SIG-M5 (cell line): ENCODE data around the gene MYL4.
"Not testable (repeated sequence)": the region's sequence is repeated elsewhere in the genome, so short reads cannot be mapped to it uniquely, and the experiment has no call there.

Source experiments
- DNase-seq: peaks from one replicate; lab custom pipeline; 2025; lab: John Stamatoyannopoulos, UW

Gene MYL4

GRCh38 chr17:47243737-47244598, 34.8 kb downstream of the MYL4 start:
- no peak for DNase-seq

- DNase-seq, result no peak
Observed at GRCh38 chr17:47244697-47245096, 35.5 kb downstream of the MYL4 start.

GRCh38 chr17:47246120-47246519, 37.0 kb downstream of the MYL4 start:
- no peak for DNase-seq

- DNase-seq, result no peak
Observed at GRCh38 chr17:47250855-47251254, 41.7 kb downstream of the MYL4 start.

- DNase-seq, result no peak
Observed at GRCh38 chr17:47251421-47251940, 42.3 kb downstream of the MYL4 start.

- no peak for DNase-seq
Observed at GRCh38 chr17:47252209-47252608, 43.1 kb downstream of the MYL4 start.

GRCh38 chr17:47252766-47253512, 43.8 kb downstream of the MYL4 start:
- no peak for DNase-seq

- DNase-seq, result no peak
Observed at GRCh38 chr17:47253541-47254402, 44.6 kb downstream of the MYL4 start, which contains the start of gene ITGB3. TSS of gene ITGB3 (plus strand) at chr17:47253827. CDS start at chr17:47253862, 35 bp downstream.

GRCh38 chr17:47254403-47254943, 45.3 kb downstream of the MYL4 start:
- DNase-seq, result no peak

- no peak for DNase-seq
Observed at GRCh38 chr17:47257651-47258339, 48.6 kb downstream of the MYL4 start.

GRCh38 chr17:47262586-47262985, 53.4 kb downstream of the MYL4 start:
- no peak for DNase-seq

- DNase-seq, result no peak
Observed at GRCh38 chr17:47264166-47264565, 55.0 kb downstream of the MYL4 start.

- no peak for DNase-seq
Observed at GRCh38 chr17:47265983-47266541, 56.9 kb downstream of the MYL4 start.

GRCh38 chr17:47266782-47267181, 57.6 kb downstream of the MYL4 start:
- no peak for DNase-seq

- no peak for DNase-seq
Observed at GRCh38 chr17:47267354-47267828, 58.2 kb downstream of the MYL4 start.

GRCh38 chr17:47268964-47269363, 59.8 kb downstream of the MYL4 start:
- DNase-seq, result not testable (repeated sequence)

- DNase-seq, result not testable (repeated sequence)
Observed at GRCh38 chr17:47269561-47270280, 60.6 kb downstream of the MYL4 start.

- no peak for DNase-seq
Observed at GRCh38 chr17:47270946-47271705, 62.0 kb downstream of the MYL4 start.

GRCh38 chr17:47272491-47272890, 63.3 kb downstream of the MYL4 start:
- DNase-seq, result no peak
